SK-N-SH (cell line): Measurements from ENCODE around the gene NFAT5.

Experiments used
- EP300 ChIP-seq, 2 experiments: IDR thresholded peaks; 2 replicates each; pipeline versions ENCODE4 v1.4.0 to v1.6.1; 2012; ENCODE audit warnings: borderline replicate concordance in 1 of 2, low read depth in 1 of 2, low read length in 1 of 2
- EZH2phosphoT487 ChIP-seq: fragments of 200-600 bp; sonication (generic); IDR thresholded peaks from 2 replicates; pipeline ENCODE4 v1.6.1; 2017; ENCODE audit warnings: low read depth, mixed run types, mild to moderate bottlenecking, antibody characterized with exemption, moderate library complexity, borderline replicate concordance
- JUND ChIP-seq: IDR thresholded peaks from 2 replicates; pipeline ENCODE4 v1.4.0; 2012
- POLR2AphosphoS5 ChIP-seq: IDR thresholded peaks from 2 replicates; pipeline ENCODE4 v1.6.1; 2012; ENCODE audit warnings: low read depth, low read length
- RFX5 ChIP-seq: IDR thresholded peaks from 2 replicates; pipeline ENCODE4 v1.6.1; 2012; ENCODE audit warnings: mild to moderate bottlenecking, improper control_type of control experiment, low read length
- SIN3A ChIP-seq: IDR thresholded peaks from 2 replicates; pipeline ENCODE4 v1.6.1; 2012; ENCODE audit warnings: low read depth, mild to moderate bottlenecking, low read length, moderate library complexity, borderline replicate concordance
- SMC3 ChIP-seq: IDR thresholded peaks from 2 replicates; pipeline ENCODE4 v1.6.1; 2012; ENCODE audit warnings: low read depth, low read length, improper control_type of control experiment
- TCF12 ChIP-seq: IDR thresholded peaks from 2 replicates; pipeline ENCODE4 v1.4.0; 2012
- YY1 ChIP-seq: IDR thresholded peaks from 2 replicates; pipeline ENCODE4 v1.4.0; 2012; ENCODE audit warnings: low read depth, mild to moderate bottlenecking
- TF ChIP-seq, protein P1 (sequence below): fragments of 200-600 bp; sonication (generic); IDR thresholded peaks from 2 replicates; pipeline ENCODE4 v1.6.1; 2017; ENCODE audit warnings: antibody characterized with exemption, mild to moderate bottlenecking, moderate library complexity
- TF ChIP-seq, protein P2 (sequence below): IDR thresholded peaks from 2 replicates; pipeline ENCODE4 v1.4.0; 2012; ENCODE audit warnings: low read depth
- TF ChIP-seq, protein P3 (sequence below): fragments of 150-350 bp; IDR thresholded peaks from 2 replicates; pipeline ENCODE4 v1.6.1; 2017; ENCODE audit warnings: antibody characterized with exemption, low read length, low read depth, borderline replicate concordance

DNA sequence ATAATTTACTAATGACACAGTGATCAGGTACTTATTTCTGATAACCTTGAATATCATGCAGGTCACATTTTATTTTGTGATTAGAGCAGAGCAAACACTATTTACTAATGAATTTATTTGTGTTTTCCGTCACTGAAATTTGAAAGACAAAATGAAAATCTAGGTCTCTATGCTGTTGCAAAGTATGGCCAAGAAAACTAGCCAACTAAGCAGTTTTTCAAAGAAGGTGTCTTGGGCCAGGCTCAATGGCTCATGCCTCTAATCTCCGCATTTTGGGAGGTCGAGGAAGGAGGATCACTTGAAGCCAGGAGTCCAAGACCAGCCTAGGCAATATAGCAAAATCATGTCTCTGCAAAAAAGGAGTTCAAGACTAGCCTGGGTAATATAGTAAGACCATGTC, 3.0 kb upstream of the NFAT5 start:
- TF ChIP-seq, protein P1, sequence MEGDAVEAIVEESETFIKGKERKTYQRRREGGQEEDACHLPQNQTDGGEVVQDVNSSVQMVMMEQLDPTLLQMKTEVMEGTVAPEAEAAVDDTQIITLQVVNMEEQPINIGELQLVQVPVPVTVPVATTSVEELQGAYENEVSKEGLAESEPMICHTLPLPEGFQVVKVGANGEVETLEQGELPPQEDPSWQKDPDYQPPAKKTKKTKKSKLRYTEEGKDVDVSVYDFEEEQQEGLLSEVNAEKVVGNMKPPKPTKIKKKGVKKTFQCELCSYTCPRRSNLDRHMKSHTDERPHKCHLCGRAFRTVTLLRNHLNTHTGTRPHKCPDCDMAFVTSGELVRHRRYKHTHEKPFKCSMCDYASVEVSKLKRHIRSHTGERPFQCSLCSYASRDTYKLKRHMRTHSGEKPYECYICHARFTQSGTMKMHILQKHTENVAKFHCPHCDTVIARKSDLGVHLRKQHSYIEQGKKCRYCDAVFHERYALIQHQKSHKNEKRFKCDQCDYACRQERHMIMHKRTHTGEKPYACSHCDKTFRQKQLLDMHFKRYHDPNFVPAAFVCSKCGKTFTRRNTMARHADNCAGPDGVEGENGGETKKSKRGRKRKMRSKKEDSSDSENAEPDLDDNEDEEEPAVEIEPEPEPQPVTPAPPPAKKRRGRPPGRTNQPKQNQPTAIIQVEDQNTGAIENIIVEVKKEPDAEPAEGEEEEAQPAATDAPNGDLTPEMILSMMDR = no peak
- TF ChIP-seq, protein P2, sequence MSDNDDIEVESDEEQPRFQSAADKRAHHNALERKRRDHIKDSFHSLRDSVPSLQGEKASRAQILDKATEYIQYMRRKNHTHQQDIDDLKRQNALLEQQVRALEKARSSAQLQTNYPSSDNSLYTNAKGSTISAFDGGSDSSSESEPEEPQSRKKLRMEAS = no peak
- TF ChIP-seq RFX5 (no peak), EZH2phosphoT487 (no peak), JUND (no peak), TCF12 (no peak), YY1 (no peak), SMC3 (no peak), SIN3A (no peak), EP300 (IDR thresholded peaks at IDR 0.05; ENCODE audit: borderline replicate concordance in 1 of 2, low read depth in 1 of 2, low read length in 1 of 2) (no peak), POLR2AphosphoS5 (no peak)
- TF ChIP-seq, protein P3, sequence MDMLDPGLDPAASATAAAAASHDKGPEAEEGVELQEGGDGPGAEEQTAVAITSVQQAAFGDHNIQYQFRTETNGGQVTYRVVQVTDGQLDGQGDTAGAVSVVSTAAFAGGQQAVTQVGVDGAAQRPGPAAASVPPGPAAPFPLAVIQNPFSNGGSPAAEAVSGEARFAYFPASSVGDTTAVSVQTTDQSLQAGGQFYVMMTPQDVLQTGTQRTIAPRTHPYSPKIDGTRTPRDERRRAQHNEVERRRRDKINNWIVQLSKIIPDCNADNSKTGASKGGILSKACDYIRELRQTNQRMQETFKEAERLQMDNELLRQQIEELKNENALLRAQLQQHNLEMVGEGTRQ = no peak
